Endothelial cell of hepatic sinusoid (primary cell): Measurements from ENCODE around the gene IPO7.
"Not testable (repeated sequence)": the region's sequence is repeated elsewhere in the genome, so short reads cannot be mapped to it uniquely, and the experiment has no call there.

Experiments
- in situ Hi-C: cut with HindIII; loops from 2 replicates; pipeline ENCODE4 v1.10.0; 2017; ENCODE audit warnings: low sequenced_read_pairs

The IPO7 gene

GRCh38 chr11:9384535-9385326 is at the start of gene IPO7:
Gene IPO7 (plus strand): TSS chr11:9384652. CDS start chr11:9384764, 112 bp downstream.
- in situ Hi-C loops: loop anchor here (5.0 kb wide), 1 partner anchor 107 kb away; no protein-coding TSS in a partner anchor

GRCh38 chr11:9341638-9342178 is 42.7 kb upstream of the IPO7 start:
- in situ Hi-C loops: loop anchor here (5.0 kb wide), 1 partner anchor 56 kb away; no protein-coding TSS in a partner anchor

- in situ Hi-C loops: loop anchor here (5.0 kb wide), 1 partner anchor 53 kb away; no protein-coding TSS in a partner anchor
Observed at GRCh38 chr11:9344061-9344680, 40.3 kb upstream of the IPO7 start.

- in situ Hi-C loops: no loop called here
Observed at GRCh38 chr11:9347100-9347499, 37.4 kb upstream of the IPO7 start.

GRCh38 chr11:9347779-9348178 is 36.7 kb upstream of the IPO7 start:
- in situ Hi-C loops: not testable (repeated sequence)

- in situ Hi-C loops: no loop called here
Observed at GRCh38 chr11:9351321-9351881, 33.1 kb upstream of the IPO7 start.

- in situ Hi-C loops: no loop called here
Observed at GRCh38 chr11:9357041-9357440, 27.4 kb upstream of the IPO7 start.

GRCh38 chr11:9360862-9361622 is 23.4 kb upstream of the IPO7 start:
- in situ Hi-C loops: not testable (repeated sequence)

GRCh38 chr11:9362393-9362863 is 22.0 kb upstream of the IPO7 start:
- in situ Hi-C loops: no loop called here

- in situ Hi-C loops: no loop called here
Observed at GRCh38 chr11:9363954-9364912, 20.2 kb upstream of the IPO7 start.

GRCh38 chr11:9367551-9367950 is 16.9 kb upstream of the IPO7 start:
- in situ Hi-C loops: no loop called here

GRCh38 chr11:9377036-9377435 is 7.4 kb upstream of the IPO7 start:
- in situ Hi-C loops: no loop called here

- in situ Hi-C loops: no loop called here
Observed at GRCh38 chr11:9379041-9379440, 5.4 kb upstream of the IPO7 start.

GRCh38 chr11:9380773-9381172 is 3.7 kb upstream of the IPO7 start:
- in situ Hi-C loops: loop anchor here (5.0 kb wide), 1 partner anchor 103 kb away; no protein-coding TSS in a partner anchor

- in situ Hi-C loops: no loop called here
Observed at GRCh38 chr11:9385327-9385899, 961 bp downstream of the IPO7 start.

- in situ Hi-C loops: no loop called here
Observed at GRCh38 chr11:9386086-9386485, 1.6 kb downstream of the IPO7 start.

GRCh38 chr11:9386901-9387300 is 2.4 kb downstream of the IPO7 start:
- in situ Hi-C loops: no loop called here

- in situ Hi-C loops: loop anchor here (5.0 kb wide), 1 partner anchor 54 kb away; no protein-coding TSS in a partner anchor
Observed at GRCh38 chr11:9396310-9396709, 11.9 kb downstream of the IPO7 start.

GRCh38 chr11:9396752-9397151 is 12.3 kb downstream of the IPO7 start:
- in situ Hi-C loops: loop anchor here (5.0 kb wide), 1 partner anchor 54 kb away; no protein-coding TSS in a partner anchor
